ENCODE results near the gene PPP1R3A.

PPP1R3A gene

DNA sequence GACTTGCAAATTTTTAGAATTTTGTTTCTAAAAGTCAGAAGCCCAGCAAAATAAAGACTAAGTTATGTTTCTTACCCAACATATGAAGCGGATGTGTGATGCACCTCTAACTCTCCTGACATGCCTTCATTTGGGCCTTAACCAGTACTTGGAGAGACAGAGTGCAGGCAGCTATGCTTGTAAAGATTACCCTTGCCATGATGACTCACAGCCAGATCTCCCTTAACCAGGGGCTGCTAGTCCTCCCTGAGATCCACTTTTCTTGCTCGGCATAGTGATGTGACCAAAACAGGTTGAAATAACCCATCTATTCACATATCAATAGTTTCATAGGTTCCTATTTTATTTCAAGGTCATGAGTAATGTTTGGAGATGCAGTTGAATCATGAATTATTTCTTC lies 43.6 kb downstream of the PPP1R3A start:
- DNase-seq: no peak

GRCh38 chr7:113873554-113874151 lies 45.2 kb downstream of the PPP1R3A start:
- no peak for DNase-seq

- no peak for DNase-seq
These were observed 45.8 kb downstream of the PPP1R3A start for GRCh38 chr7:113872981-113873380.

DNA sequence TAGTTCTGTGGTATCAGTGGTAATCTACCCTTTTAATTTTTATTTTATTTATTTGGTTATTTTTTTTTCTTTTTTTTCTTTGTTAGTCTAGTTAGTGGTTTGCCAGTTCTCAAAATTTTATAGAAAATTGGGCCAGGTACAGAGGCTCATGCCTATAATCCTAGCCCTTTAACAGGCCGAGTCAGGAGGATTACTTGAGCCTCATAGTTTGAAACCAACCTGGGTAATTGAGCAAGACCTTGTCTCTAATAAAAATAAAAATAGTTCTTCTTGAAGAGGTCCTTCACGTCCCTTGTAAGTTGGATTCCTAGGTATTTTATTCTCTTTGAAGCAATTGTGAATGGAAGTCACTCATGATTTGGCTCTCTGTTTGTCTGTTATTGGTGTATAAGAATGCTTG lies 51.5 kb downstream of the PPP1R3A start:
- no peak for DNase-seq

DNA sequence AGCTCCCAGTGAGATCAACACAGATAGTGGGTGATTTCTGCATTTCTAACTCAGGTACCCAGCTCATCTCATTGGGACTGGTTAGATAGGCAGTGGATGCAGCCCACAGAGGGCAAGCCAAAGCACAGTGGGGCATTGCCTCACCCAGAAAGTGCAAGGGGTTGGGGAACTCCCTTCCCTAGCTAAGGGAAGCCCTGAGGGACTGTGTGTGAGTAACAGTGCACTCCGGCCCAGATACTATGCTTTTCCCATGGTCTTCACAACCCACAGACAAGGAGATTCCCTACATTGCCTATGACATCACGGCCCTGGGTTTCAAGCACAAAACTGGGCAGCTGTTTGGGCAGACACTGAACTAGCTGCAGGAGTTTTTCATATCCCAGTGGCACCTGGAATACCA lies 62.8 kb downstream of the PPP1R3A start:
- DNase-seq: no peak

- no peak for DNase-seq
These were observed 77.9 kb downstream of the PPP1R3A start for GRCh38 chr7:113840954-113841353.

GRCh38 chr7:113835367-113835766 lies 83.4 kb downstream of the PPP1R3A start:
- no peak for DNase-seq

GRCh38 chr7:113832196-113832745 lies 86.5 kb downstream of the PPP1R3A start:
- DNase-seq: no peak

DNA sequence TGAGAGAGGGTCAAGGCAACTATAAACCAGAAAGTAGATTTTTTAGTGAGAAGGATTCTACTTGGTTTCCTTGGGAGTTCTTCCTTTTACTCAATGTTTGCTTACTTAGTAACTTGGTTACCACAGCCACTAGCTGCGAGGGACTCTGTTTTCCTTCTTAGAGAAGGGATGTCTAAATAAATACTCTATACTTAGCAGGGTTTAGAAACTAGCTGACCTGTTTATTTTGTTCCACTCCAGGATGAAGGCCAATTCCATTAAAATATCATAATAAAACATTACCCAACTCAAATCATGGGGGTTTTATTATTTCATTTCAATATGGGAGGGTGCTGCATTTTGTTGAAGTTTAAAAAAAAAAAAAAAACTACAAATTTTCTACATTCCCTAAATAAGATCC lies 87.3 kb downstream of the PPP1R3A start:
- no peak for DNase-seq

GRCh38 chr7:113828581-113828980 lies 90.2 kb downstream of the PPP1R3A start:
- no peak for DNase-seq

All from inflammatory macrophage treated with lipopolysaccharide for 1 hour (primary cell).